ENCODE measurements around the gene SHROOM1. TPM values are rescaled to one million over a fixed set of nuclear protein-coding genes. Genes with fewer than 3 reads are reported as not detected.

Gene SHROOM1
- total RNA-seq, 1 donor from 2014 or later: 0.79 TPM

GRCh38 chr5:132817011-132817410 lies 13.4 kb downstream of the SHROOM1 start:
- H3K4me3 ChIP-seq (ENCODE audit: low read depth, low read length): no peak overlapping the region
- H3K27me3 ChIP-seq (ENCODE audit: control insufficient read depth, insufficient read depth, low read length): peaks cover 8% of the 10 kb centered on the region
- TF ChIP-seq CTCF (IDR thresholded peaks at IDR 0.05; ENCODE audit: insufficient read depth, low read length, severe bottlenecking): no peak
- no peaks in the 10 kb centered on the region for H3K36me3 ChIP-seq (ENCODE audit: control insufficient read depth, insufficient read depth, low read length)
- FAIRE-seq (no peak), DNase-seq (ENCODE audit: low read depth) (no peak)

DNA sequence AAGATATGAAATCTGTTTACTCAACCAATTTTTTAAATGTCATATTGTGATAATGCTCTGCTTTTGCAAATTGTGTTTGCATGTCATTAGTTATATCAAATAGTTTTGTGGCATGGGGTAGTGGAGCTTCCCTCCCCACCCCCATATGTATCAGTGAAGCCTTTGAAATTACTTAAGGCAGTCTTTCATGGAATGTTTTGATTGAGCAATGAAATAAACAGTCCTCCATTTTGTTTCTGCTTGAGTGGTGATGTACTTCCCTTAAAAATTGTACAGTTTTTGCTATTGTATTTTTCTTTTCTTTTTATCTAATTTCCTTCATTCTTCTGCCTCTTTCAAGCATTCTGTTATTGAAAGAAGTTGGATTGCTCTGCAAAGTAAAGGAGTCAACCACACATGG lies 13.9 kb downstream of the SHROOM1 start:
- Histone ChIP-seq H3K27me3 (ENCODE audit: control insufficient read depth, insufficient read depth, low read length) (peaks cover 8% of the 10 kb centered on the region), H3K36me3 (ENCODE audit: control insufficient read depth, insufficient read depth, low read length) (no peaks in the 10 kb centered on the region), H3K4me3 (ENCODE audit: low read depth, low read length) (no peak overlapping the region)
- FAIRE-seq: no peak
- no peak for DNase-seq (ENCODE audit: low read depth)
- no peak for TF ChIP-seq CTCF (IDR thresholded peaks at IDR 0.05; ENCODE audit: insufficient read depth, low read length, severe bottlenecking)

- no peak for DNase-seq (ENCODE audit: low read depth)
- Histone ChIP-seq H3K27me3 (ENCODE audit: control insufficient read depth, insufficient read depth, low read length) (peaks cover 8% of the 10 kb centered on the region), H3K36me3 (ENCODE audit: control insufficient read depth, insufficient read depth, low read length) (no peaks in the 10 kb centered on the region), H3K4me3 (ENCODE audit: low read depth, low read length) (no peak overlapping the region)
- TF ChIP-seq CTCF (IDR thresholded peaks at IDR 0.05; ENCODE audit: insufficient read depth, low read length, severe bottlenecking): no peak
- no peak for FAIRE-seq
Measured at GRCh38 chr5:132816083-132816482, 14.4 kb downstream of the SHROOM1 start.

DNA sequence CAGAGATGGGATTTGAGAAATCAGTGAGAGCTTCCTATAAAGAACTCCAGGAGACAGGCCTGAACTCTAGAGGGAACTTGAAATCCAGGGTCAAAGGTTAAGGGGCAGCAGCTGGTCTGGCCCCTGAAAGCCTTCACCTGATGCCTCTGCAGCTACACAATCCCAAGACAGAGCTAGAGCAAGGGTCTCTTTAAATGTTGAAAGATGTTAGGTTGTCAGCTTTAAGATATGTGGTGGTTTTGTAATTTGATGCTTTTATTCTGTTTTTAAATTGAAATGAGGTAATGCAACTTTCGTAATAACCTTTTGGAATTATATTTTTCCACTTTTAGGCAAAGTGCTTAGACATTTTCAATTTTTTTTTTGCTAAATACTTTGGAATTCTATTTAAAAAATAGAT lies 15.0 kb downstream of the SHROOM1 start:
- no peak overlapping the region for H3K4me3 ChIP-seq (ENCODE audit: low read depth, low read length)
- H3K36me3 ChIP-seq (ENCODE audit: control insufficient read depth, insufficient read depth, low read length): no peaks in the 10 kb centered on the region
- TF ChIP-seq CTCF (IDR thresholded peaks at IDR 0.05; ENCODE audit: insufficient read depth, low read length, severe bottlenecking): no peak
- H3K27me3 ChIP-seq (ENCODE audit: control insufficient read depth, insufficient read depth, low read length): peaks cover 8% of the 10 kb centered on the region
- FAIRE-seq: no peak
- DNase-seq (ENCODE audit: low read depth): no peak

GRCh38 chr5:132814503-132815294 lies 15.7 kb downstream of the SHROOM1 start:
- Histone ChIP-seq H3K36me3 (ENCODE audit: control insufficient read depth, insufficient read depth, low read length) (no peaks in the 10 kb centered on the region), H3K4me3 (ENCODE audit: low read depth, low read length) (no peak overlapping the region), H3K27me3 (ENCODE audit: control insufficient read depth, insufficient read depth, low read length) (peaks cover 8% of the 10 kb centered on the region)
- no peak for TF ChIP-seq CTCF (IDR thresholded peaks at IDR 0.05; ENCODE audit: insufficient read depth, low read length, severe bottlenecking)
- DNase-seq (ENCODE audit: low read depth) (no peak), FAIRE-seq (no peak)
